Measurements from ENCODE around the gene SPSB1.

GRCh38 chr1:9278116-9278515, 14.6 kb upstream of the SPSB1 start:
- TF ChIP-seq CTCF (IDR thresholded peaks at IDR 0.05) = no peak
- TF ChIP-seq POLR2A (IDR thresholded peaks at IDR 0.05) = no peak

Data from thyroid gland (tissue), 4 donors.